ENCODE measurements around the gene CLCN6.

CLCN6 gene

DNA sequence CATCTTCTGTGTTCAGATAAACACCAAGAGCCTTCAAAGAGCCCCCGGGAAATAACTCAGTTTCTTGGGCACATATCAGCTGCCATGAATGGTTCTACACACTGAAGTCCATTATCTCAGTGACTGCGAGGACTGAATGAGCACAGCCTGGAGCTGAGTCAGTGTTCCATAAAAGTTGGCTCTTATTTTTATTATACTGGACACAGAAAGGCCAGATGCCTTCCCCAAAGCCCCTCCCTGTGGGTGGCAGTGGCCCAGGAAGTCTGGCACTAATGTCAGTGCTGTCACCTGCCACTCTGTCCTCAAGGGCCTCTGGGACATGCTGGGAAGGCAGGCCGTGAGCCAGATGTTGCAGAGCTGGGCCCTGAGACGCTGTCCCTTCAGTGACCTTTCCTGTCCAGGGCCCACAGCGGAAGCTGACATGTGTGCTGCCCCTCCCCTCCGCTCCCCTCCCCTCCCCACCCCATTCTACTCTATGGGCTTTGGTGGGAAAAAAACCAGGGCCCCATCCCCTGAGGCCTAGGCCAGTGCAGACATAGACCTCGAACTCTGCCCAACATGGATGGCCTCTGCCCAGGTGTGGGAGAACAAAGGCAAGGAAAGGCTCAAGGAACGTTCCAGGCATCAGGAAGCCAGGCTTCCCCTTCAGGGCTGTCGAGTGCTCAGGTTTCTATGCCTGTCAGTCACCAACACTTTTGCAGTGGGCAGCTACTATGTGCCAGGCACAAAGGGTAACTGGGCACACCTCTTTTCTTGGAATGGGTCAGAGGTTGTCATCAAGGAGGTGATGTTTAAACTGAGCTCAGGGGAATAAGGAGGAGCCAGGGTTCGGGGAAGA lies 75.1 kb downstream of the CLCN6 start:
- no peak for DNase-seq

DNA sequence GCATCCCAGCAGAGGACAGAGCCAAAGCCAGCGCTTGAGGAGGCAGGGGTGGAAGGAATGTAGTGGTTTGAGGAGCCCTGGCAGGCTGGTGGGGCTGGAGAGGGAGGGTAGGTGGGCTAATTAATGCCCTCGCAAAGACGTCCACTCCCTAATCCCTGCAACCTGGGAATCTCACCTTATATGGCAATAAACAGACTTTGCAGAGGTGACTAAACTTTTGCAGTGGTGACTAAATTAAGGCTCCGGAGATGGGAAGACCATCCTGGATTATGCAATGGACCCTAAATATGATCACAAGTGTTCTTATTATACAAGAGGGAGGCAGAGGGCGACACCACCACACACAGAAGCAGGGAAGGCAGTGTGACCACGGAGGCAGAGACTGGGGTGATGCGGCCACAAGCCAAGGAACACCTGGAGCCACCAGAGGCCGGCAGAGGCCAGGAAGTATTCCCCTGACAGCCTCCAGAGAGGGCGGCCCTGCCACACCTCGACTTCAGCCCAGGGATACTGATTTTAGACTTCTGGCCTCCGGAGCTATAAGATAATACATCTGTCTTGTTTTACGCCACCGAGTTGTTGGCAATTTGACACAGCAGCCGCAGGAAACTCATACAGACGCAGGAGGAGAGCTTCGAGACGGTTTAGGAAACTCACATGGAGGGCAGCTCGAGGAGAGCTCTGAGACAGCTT lies 75.9 kb downstream of the CLCN6 start:
- no peak for DNase-seq

DNA sequence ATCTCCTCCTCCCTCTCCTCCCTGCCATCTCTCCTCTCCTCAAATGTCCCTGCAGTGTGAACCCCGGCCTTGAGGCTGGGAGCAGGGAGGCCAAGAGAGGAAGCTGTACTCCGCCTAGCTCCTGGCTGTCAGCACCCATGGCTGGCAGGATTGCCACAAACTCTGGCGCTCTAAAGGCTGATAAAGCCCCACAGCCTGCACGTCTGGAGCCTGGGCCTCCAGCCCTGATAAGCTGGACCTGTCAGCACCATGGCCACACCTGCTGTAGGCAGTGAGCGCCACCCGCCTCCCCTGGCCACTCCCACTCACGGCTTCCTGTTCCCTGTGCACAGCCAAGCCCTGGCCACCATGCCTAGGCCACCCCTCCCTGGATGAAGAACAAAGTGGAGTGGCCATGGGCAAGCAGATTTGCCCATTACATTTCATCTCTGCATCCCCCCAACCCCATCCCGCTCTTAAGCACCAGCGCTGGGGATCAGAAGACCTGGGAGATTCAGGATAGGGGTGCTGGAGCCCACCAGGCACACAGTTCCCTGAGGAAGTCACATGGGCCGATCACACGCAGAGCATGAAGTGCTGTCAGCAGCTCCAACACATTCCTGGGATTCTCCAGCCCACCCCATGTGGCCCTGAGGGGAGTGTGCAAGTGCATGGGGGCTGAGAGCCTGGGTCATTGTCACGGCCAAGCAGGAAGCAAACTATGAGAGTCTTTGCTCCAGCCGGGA lies 77.0 kb downstream of the CLCN6 start:
- no peak for DNase-seq

DNA sequence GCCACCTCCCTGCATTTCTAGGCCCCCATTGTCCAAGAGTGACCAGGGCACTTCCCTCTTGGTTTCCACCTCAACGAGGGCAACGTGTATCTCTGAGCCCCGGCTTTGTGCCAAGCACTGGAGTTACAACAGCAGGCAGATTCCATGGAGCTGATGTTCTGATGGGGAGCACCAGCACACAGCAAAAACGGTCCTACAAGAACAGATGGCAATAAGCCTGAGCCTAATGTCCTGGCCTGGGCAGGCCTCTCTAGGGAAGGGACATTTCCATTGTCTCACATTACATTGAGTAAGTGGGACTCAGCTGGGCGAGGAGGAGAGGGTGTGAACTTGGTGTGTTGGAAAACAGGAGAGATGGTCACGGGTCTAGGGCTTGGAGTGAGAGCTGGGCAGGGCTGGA lies 79.9 kb downstream of the CLCN6 start:
- DNase-seq: no peak

DNA sequence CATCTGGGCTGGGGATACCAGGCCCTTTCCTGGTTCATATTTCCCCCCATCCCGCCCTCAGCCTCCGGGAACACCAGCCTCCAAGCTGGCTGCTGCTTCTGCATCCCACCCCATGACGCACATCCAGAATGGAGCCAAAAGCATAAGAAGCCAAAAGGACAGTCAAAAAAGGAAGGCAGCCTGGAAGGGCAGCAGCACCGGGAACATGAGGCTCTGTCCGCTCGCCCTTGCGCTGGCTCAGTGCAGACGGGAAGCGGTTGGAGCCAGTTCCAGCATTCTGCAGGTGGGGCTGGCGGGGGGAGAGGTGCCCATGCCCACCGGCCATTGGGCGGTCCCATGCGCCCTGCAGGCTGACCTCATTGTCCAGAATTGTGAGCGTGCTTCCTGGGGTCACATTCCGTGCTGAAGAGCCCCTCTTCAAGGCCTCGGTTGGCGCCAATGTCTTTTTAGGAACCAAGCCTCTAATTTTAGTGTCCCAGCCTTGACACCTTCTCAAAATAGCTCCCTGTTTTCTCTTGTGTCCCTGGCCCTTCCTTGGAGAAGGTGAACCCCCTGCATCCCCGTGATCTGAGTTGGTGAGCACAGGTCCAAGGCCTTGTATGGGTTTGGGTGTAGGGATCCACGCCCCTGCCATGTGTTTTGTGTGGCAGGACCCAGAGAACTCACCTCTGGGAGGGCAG lies 81.1 kb downstream of the CLCN6 start:
- DNase-seq: no peak

DNA sequence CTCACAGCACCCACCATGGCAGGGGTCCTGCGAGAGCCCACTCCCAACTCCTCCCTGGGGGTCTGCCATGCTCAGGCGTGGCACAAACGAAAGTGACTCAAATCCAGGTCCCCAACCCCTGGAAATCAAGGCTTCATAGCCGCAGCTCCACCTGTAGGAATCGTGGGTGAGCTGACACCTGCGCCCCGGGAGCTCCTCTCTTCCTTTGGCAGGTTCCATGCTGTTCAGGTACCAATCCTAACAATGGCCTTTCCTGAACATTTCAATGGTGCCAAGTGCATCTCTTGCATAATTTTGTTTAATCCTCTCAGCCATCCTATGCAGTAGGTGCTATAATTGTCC lies 81.6 kb downstream of the CLCN6 start:
- DNase-seq: no peak

DNA sequence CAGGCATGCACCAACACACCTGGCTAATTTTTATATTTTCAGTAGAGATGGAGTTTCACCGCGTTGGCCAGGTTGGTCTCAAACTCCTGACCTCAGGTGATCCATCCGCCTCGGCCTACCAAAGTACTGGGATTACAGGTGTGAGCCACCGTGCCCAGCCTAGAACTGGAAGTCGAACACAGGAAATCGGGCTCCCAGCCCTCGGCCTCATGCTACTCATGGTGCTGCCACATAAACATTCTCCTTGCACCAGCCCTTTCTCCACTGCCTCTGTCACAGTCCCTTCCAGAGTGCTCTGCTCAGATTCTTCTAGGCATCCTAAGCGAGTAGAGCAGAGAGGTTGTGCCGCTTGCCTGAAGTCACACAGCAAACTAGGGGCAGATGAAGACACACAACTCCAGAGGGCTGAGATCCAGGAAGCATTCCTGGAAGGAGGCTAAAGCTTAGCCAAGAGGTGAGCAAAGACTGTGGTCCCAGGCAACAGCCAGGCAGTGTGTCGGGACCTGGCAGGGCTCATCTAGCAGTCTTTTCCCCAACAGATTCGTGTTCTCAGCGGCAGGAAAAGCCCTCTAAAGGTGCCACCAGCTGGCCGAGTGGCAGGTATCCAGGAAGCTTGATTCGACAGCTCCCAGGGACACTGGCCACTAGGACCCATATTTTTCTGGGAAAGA lies 82.3 kb downstream of the CLCN6 start:
- no peak for DNase-seq

DNA sequence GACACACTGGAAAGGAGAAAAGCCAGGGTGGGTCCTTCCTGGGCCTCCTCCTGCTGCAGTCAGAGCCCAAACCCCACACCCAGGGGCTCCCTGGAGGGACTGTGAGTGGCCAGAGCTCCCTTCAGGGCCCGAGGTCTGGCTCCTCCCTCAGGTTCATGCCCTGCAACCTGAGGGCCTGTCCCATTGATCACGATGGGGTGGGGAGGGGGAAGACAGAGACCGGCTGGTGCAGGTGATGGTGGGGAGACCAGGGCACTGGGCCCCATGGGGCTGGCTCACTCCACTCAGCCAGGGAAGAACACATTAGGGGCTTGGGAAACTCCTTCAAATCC lies 82.9 kb downstream of the CLCN6 start:
- DNase-seq: no peak

DNA sequence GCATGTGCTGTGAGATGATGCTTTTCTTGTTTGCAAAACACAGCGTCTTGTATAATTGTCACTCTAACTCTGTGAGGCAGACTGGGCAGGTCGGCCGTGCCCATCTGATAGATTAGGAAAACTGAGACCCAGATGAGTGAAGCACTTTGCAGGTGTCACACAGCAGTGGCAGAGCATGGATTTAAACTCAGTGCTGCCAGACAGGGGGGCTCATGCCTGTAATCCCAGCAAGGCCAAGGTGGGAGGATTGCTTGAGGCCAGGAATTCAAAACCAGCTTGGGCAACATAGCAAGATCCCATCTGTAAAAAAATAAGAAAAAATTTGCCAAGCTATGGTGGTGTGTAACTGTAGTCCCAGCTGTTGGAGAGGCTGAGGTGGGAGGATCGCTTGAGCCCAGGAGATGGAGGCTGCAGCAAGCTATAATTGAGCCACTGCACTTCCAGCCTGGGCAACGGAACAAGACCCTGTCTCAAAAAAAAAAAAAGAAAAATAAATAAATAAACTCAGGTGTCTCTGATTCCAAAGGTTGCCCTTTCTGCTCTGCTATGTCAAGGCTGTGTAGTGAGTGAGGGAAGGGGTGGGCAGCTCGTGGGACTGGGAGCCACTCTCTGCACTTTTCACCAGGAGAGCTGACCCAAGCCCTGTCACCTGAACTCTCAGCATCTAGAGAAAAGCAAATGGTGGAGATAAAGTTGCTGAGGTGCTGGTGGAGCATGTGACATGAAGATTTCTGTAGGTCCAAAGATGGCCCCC lies 85.6 kb downstream of the CLCN6 start:
- DNase-seq: no peak

Data from amniotic stem cell (primary cell).